HT-29 (cell line): ENCODE data around the gene PNMA1. TPM values are rescaled to one million over a fixed set of nuclear protein-coding genes. Genes with fewer than 3 reads are reported as not detected.

Source experiments
- DNase-seq: peaks from one replicate; pipeline ENCODE4 v3.0.0-alpha.2; 2015; ENCODE audit warnings: low spot score
- total RNA-seq: library from RNA; depleted of rRNA; stranded (reverse); fragments of >200 nt; shearing (Covaris generic); gene quantifications from 2 replicates; pipeline ENCODE4 v1.2.3, GENCODE V29; 2014; rRNA removed

Gene PNMA1, protein sequence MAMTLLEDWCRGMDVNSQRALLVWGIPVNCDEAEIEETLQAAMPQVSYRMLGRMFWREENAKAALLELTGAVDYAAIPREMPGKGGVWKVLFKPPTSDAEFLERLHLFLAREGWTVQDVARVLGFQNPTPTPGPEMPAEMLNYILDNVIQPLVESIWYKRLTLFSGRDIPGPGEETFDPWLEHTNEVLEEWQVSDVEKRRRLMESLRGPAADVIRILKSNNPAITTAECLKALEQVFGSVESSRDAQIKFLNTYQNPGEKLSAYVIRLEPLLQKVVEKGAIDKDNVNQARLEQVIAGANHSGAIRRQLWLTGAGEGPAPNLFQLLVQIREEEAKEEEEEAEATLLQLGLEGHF
- 6.3 and 7.5 TPM in 2 replicates for total RNA-seq

- DNase-seq: peak; percentile 78
Measured at GRCh38 chr14:73713803-73714655, at the start of gene PNMA1. PNMA1 (minus strand) TSS chr14:73714384; CDS start chr14:73713639, 745 bp downstream.

GRCh38 chr14:73763396-73763795 lies 49.2 kb upstream of the PNMA1 start:
- DNase-seq: peak; percentile 36

GRCh38 chr14:73762375-73762822 lies 48.2 kb upstream of the PNMA1 start:
- DNase-seq: peak; percentile 50

DNA sequence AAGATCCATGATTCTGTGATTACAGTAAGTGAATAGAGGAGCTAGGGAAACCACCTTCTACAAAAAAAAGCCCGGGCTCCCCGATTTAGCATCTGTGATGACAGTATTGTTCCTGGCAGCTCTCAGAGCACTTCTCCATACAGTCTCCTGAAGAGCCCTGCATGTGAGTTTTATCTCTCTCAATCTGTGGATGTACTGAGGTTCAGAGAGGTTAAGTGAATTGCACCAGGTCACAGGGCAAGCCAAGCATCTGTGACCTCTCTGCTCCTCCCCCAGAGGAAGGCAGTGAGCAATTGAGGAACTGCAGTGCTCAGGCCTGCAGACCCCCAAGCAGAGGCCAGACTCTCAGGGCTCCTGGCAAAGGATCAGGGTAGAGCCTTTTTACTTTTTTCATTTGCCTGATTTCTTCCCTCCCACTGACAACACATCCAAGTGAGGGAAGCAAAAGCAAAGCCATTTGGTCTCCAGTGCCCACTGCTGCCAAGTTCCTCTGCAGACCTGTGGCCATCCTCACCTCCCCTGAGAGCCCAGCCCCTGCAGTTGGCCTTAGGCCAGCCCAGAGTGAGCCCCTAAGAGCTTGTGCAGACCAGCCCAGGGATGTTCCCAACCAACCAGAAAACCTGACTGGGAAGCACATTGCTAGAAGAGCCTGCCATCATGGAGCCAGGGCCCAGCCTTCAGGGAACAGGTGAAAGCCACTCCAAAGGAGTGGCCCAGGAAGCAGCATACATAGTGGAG lies 47.6 kb upstream of the PNMA1 start:
- DNase-seq: no peak

DNA sequence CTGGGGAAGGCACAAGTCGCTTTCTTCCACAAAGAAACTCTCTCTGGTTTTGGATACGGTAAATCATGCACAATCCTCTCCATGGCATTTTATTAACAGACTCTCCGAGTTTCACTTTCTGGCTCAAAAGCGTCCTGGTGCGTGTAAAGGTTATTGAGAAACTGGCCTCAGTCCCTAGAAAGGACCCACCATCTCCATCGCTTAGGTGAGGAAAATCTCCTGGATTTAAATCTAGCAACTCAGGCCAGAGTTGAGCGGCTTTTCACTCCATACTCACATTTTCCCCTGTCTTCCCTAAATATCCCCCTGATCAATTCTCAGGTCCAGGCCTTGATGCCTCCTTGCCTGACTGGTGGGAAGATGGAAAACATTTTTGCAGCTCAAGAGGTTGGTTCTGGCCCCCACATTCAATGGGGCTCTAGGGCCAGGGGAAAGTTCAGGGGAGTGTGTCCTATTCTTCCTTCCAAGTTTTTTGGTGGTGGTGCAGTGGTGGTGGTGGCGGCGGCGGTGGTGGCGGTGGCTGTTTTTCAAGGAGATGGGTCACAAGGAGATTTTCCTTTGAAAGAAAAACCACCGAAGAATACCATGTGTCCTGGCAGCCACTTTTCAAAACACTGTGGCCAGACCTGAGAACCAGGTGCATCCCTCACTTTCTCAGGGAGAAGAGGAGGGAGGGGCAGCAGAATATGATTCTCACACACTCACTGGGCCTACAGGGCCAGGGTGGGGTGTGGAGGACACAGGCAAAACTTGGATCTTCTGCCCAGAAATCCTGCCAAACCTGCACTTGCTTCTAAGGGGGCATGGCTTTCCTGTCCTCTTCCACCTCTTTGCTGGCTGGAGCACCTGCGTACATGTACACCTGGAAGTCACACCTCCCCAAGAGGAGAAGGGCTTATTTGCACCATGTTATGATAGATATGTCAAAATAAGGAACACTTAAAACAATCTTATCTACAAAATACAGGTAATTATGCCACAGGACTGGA lies 46.7 kb upstream of the PNMA1 start:
- no peak for DNase-seq

DNA sequence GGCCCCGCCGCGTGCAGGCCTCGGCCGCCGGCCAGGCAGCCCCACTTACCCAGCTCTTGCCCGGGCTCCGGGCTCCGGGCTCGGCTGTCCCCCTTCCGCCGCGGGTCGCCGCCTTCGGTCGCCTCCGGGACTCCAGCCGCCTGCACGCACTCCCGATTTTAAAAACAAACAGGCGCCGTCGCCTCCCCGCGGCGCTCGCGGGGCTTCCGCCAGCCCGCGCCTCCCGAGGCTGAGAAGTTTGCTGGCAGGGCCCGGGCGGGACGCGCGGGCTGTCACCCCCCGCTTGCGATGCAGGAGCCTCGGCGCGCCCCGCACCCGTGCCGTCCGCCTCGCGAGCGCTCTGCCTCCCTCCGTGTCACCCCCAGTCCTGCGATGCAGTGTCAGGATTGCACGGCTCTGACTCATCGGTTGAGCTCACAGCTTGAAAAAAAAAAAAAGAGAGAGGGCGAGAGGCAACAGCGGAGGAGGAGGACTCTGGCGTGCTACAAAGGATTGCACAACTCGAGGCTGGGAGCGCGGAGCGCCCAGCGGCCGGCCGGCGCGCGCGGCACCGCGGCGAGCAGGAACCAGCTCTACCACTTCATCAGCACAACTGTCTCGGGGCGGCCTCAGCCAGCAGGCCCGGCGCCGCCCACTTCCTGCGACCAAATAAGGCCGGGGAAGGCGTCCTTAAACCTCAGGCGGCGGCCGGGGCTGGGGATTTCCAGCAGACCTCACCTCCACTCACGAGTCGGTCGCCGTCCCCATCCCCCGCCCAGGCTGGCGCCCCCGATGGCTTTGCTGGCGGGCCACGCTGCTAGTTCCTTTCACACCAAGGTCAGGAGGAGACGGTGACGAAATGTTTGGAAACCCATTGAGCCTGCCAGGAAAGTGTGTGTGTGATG lies 45.8 kb upstream of the PNMA1 start:
- DNase-seq: peak; percentile 94

- no peak for DNase-seq
Measured at GRCh38 chr14:73759183-73759713, 45.1 kb upstream of the PNMA1 start.

- DNase-seq: peak; percentile 86
Measured at GRCh38 chr14:73758392-73759182, 44.4 kb upstream of the PNMA1 start.

DNA sequence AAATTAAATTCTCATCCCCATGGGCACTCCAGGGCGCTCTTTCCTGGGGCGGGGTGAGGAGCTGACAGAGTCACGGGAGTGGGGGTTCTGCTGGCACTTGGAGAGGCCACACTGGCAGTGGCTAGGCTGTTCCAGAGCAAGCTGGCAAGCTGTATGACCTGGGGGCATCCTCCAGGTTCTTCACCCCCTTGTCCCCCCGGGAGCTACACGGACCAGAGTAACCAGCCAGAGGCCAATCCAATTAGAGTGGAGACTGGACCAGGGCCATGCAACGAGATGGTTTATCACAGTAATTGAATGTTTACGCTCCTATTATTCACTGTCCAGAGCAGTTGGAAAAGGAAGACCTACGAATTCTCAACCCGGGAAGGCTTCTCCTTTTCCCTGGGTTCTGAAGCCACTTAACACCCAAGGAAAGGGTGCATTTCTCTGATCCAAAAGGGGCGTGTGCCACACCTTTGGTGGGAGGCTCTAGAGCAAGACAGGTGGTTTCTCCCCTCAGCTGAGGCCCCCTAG lies 43.8 kb upstream of the PNMA1 start:
- no peak for DNase-seq

DNA sequence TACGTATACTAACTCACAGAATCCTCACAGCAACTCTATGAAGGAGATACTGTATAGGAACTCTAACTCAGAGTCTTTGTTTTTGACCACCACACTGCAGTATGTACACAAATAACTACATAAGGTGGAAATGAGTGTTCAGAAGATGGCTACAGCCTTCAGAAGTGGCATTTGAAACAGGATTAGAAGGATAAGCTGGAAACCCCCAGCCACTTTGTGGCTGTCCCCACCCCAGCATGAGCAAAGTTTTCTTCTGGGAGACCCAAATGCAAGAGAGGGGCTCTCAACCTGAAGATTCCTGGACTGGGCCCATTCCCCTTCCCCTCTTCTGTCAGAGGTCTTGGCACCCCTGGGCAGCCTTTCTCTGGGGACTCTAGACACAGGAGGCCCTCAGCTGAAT lies 43.2 kb upstream of the PNMA1 start:
- no peak for DNase-seq

DNA sequence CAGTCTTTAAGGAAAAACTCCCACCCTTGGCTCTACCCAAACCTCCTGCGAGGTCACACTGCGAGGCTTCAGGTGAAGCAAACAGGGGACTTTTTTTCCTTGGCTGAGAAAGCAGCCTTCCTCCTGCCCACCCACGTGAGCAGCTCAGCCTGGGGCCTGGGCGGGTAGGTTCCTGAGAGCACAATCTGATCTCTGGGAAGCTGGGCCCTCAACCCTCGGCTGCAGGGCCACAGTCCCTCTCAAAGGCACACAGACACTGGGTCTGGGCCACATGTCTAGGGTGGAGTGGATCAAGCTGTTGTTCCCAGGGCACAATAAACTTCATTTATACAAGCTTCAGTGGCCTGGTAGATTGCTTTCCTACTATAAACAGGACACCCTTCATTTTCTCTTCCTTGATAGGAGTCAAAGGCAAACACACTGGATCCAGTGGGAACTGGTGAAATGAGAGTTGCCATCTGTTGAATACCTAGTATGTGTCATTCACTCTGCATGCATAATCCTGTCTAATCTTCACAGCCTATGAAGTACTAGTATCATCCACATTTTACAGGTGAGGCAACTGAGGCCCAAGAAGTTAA lies 41.3 kb upstream of the PNMA1 start:
- peak; percentile 46 for DNase-seq

- peak; percentile 44 for DNase-seq
Measured at GRCh38 chr14:73754911-73755360, 40.8 kb upstream of the PNMA1 start.

DNA sequence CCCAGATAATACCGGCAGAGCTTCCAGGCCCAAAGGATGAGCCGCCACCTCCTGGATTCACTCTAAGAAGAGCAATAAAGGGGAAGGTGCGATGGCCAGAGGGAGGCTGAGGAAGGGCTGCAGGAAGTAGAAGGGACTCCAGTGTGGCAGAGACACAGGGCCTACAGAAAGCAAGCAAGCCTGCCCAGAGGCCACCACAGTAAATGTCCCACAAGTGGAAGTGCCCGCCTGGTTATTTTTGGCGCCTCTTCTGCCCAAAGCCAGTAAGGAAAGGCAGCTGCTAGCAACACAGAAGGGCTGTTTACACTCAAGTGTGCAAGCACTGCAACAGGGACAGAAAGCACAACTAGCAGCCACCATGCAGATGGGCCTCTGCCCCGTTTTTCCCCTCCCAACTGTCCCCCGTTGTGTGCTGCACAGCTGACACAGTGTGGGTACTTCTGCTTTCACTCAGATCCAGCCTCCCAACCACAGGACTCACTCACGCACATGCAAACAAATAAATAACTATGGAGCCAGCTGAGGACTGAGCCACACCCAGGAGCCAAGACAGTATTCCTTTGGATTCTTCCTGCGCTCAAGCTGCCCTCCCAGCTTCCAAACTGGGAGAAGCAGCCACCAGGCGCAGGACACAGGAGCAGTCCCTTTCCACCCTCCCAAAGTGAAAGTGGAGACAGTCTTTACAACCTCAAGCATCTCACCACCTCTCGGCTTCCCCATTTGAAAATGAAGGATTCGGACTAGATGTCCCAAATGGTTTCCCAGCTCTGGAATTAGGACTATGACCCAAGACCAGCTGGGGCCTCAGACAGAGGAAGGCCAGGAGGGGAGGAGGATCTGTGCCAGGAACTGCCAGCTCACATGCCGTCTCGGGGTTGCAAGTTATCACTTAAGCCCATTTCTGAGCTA lies 40.0 kb upstream of the PNMA1 start:
- DNase-seq: peak; percentile 38

DNA sequence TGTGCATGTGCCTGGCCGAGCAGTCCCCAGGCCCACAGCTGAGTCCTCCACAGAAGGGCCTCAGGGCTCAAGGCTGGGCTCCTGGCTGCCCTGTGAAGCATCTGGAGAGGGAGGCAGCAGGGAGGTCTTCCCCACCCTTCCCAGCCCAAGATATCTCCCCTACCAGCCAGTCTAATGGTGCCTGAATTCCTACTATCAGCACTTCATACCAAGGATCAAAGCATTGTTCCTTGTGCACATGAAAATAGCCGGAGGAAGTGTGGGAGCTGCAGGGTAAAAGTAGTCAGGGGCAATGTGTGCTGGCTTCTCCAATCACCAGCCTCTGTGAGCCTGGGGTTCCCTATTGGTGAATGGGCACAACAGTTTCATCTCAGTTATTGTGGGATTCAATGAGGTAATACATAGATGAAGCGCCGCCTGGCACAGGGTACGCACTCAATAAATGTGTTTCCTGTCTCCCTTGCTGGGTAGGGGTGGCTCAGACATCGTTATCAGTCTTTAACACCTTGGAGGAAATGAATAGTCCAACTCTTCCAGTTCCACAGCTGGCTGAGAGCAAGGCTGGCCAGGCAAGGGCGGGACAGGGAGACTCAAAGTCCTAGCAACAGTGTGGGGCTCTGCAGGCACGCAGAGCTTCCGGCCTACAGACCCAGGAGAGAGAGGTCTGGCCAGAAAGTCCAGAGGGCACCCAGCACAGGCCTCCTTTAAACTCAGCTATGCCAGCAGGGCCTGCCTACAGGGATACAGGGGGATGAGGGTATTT lies 39.1 kb upstream of the PNMA1 start:
- peak; percentile 91 for DNase-seq

GRCh38 chr14:73752297-73752992 lies 38.3 kb upstream of the PNMA1 start:
- DNase-seq: peak; percentile 61
